CD4-positive, alpha-beta T cell treated with Interleukin-10 for 1 hour (primary cell): ENCODE results near the gene CD109.
"Not testable (repeated sequence)": the region's sequence is repeated elsewhere in the genome, so short reads cannot be mapped to it uniquely, and the experiment has no call there.

Source experiments
- DNase-seq: peaks from one replicate; pipeline ENCODE4 v3.0.0-alpha.2; 2020

The CD109 gene

GRCh38 chr6:73690056-73690455, 5.9 kb upstream of the CD109 start:
- no peak for DNase-seq

GRCh38 chr6:73691512-73691911, 4.5 kb upstream of the CD109 start:
- no peak for DNase-seq

GRCh38 chr6:73694711-73695411, 1.1 kb upstream of the CD109 start:
- DNase-seq = no peak

GRCh38 chr6:73696966-73697655, 1.1 kb downstream of the CD109 start:
- DNase-seq = no peak

- no peak for DNase-seq
These were observed 3.9 kb downstream of the CD109 start for GRCh38 chr6:73699676-73700459.

GRCh38 chr6:73702444-73702843, 6.4 kb downstream of the CD109 start:
- no peak for DNase-seq

GRCh38 chr6:73703466-73703865, 7.5 kb downstream of the CD109 start:
- DNase-seq = no peak

- DNase-seq = no peak
These were observed 8.3 kb downstream of the CD109 start for GRCh38 chr6:73704260-73704659.

GRCh38 chr6:73704798-73705197, 8.8 kb downstream of the CD109 start:
- DNase-seq = no peak

GRCh38 chr6:73706971-73707370, 11.0 kb downstream of the CD109 start:
- no peak for DNase-seq

- no peak for DNase-seq
These were observed 14.5 kb downstream of the CD109 start for GRCh38 chr6:73710470-73710869.

- DNase-seq = no peak
These were observed 14.9 kb downstream of the CD109 start for GRCh38 chr6:73710948-73711347.

GRCh38 chr6:73712535-73713173, 16.7 kb downstream of the CD109 start:
- no peak for DNase-seq

GRCh38 chr6:73713426-73714147, 17.6 kb downstream of the CD109 start:
- DNase-seq = no peak

- not testable (repeated sequence) for DNase-seq
These were observed 19.1 kb downstream of the CD109 start for GRCh38 chr6:73715111-73715508.

GRCh38 chr6:73719046-73719445, 23.0 kb downstream of the CD109 start:
- DNase-seq = no peak

GRCh38 chr6:73722318-73723060, 26.5 kb downstream of the CD109 start:
- DNase-seq = no peak

- DNase-seq = not testable (repeated sequence)
These were observed 27.5 kb downstream of the CD109 start for GRCh38 chr6:73723480-73723879.

GRCh38 chr6:73724389-73724788, 28.4 kb downstream of the CD109 start:
- no peak for DNase-seq

GRCh38 chr6:73725192-73725591, 29.2 kb downstream of the CD109 start:
- DNase-seq = peak; percentile 28

- no peak for DNase-seq
These were observed 31.1 kb downstream of the CD109 start for GRCh38 chr6:73727114-73727513.
